Naive B cell (primary cell): Measurements from ENCODE around the gene YWHAE. TPM values are rescaled to one million over a fixed set of nuclear protein-coding genes. Genes with fewer than 3 reads are reported as not detected.

ENCODE experiments used
- ATAC-seq, 2 donors: fragments of 150-1000 bp; cut with Tn5 transposase; 2 replicates each; pipeline ENCODE4 v1.10.0; 2021; ENCODE audit warnings: low read depth in 2 of 2, mild to moderate bottlenecking in 2 of 2, moderate library complexity in 2 of 2
- DNase-seq: peaks from one replicate; pipeline ENCODE4 v3.0.0; 2022
- H3K27ac Mint-ChIP-seq, 6 donors: one replicate each; pipeline ENCODE4 v1.8.0; 2020 to 2022; ENCODE audit warnings: mild to moderate bottlenecking in 6 of 6, mixed read lengths in 6 of 6, moderate library complexity in 5 of 6, inconsistent platforms in 2 of 6
- H3K27me3 Mint-ChIP-seq, 3 donors: one replicate each; pipeline ENCODE4 v1.8.0; 2021 to 2022; ENCODE audit warnings: mixed read lengths in 3 of 3, mild to moderate bottlenecking in 1 of 3
- H3K36me3 Mint-ChIP-seq, 2 donors: one replicate each; pipeline ENCODE4 v1.8.0; 2020 to 2022; ENCODE audit warnings: mixed read lengths in 2 of 2, inconsistent platforms in 1 of 2, mild to moderate bottlenecking in 1 of 2
- H3K4me1 Mint-ChIP-seq, 3 donors: one replicate each; pipeline ENCODE4 v1.8.0; 2020 to 2022; ENCODE audit warnings: mixed read lengths in 3 of 3, inconsistent platforms in 1 of 3, mild to moderate bottlenecking in 1 of 3, moderate library complexity in 1 of 3
- H3K4me3 Mint-ChIP-seq, 8 donors: one replicate each; pipeline ENCODE4 v1.8.0; 2020 to 2022; ENCODE audit warnings: mild to moderate bottlenecking in 8 of 8, mixed read lengths in 8 of 8, moderate library complexity in 8 of 8, inconsistent platforms in 2 of 8
- H3K9me3 Mint-ChIP-seq, 7 donors: one replicate each; pipeline ENCODE4 v1.8.0; 2020 to 2022; ENCODE audit warnings: mixed read lengths in 7 of 7, mild to moderate bottlenecking in 5 of 7, inconsistent platforms in 2 of 7, moderate library complexity in 1 of 7
- polyA plus RNA-seq, 6 donors: library from polyadenylated mRNA; unstranded; fragments of 300-500 nt; fragmentation: Illumina TruSeq; gene quantifications; one replicate each; pipeline ENCODE4 v1.2.3, GENCODE V29; 2021; ENCODE audit warnings: low read depth in 6 of 6

YWHAE gene
- polyA plus RNA-seq, 6 donors from 2014 or later, result 41.6 to 51.5 (median 44.8) TPM

GRCh38 chr17:1376061-1376460, 24.0 kb downstream of the YWHAE start:
- ATAC-seq (peak in 1 of 2 donors; percentile 19), DNase-seq (no peak)
- peaks cover 56 to 96% (median 78%) of the 10 kb centered on the region in 3 donors for H3K4me1 Mint-ChIP-seq
- no peaks in the 10 kb centered on the region for H3K9me3 Mint-ChIP-seq
- peak overlapping the region in 7 of 8 donors; percentile 0 to 84 (median 53) for H3K4me3 Mint-ChIP-seq
- peaks cover 0 to 5% of the 10 kb centered on the region in 2 donors for H3K36me3 Mint-ChIP-seq
- H3K27me3 Mint-ChIP-seq, result no peaks in the 10 kb centered on the region
- H3K27ac Mint-ChIP-seq, result peak overlapping the region; percentile 9 to 93 (median 75)

- H3K36me3 Mint-ChIP-seq, result peaks cover 0 to 5% of the 10 kb centered on the region in 2 donors
- no peaks in the 10 kb centered on the region for H3K9me3 Mint-ChIP-seq
- ATAC-seq, result peak; percentile 38 to 43
Measured at GRCh38 chr17:1375615-1376014, 24.4 kb downstream of the YWHAE start.

GRCh38 chr17:1374431-1375177, 25.4 kb downstream of the YWHAE start:
- no peaks in the 10 kb centered on the region for H3K27me3 Mint-ChIP-seq
- H3K4me3 Mint-ChIP-seq, result peak overlapping the region in 7 of 8 donors; percentile 3 to 86 (median 48)
- peaks cover 0 to 5% of the 10 kb centered on the region in 2 donors for H3K36me3 Mint-ChIP-seq
- ATAC-seq (peak; percentile 51 to 67), DNase-seq (no peak)
- peaks cover 47 to 89% (median 68%) of the 10 kb centered on the region in 3 donors for H3K4me1 Mint-ChIP-seq
- no peaks in the 10 kb centered on the region for H3K9me3 Mint-ChIP-seq
- peak overlapping the region; percentile 46 to 89 (median 74) for H3K27ac Mint-ChIP-seq

More at GRCh38 chr17:1375615-1376014, 24.4 kb downstream of the YWHAE start:
- Mint-ChIP-seq H3K27me3 (no peaks in the 10 kb centered on the region), H3K27ac (peak overlapping the region; percentile 9 to 89 (median 71)), H3K4me1 (peaks cover 56 to 94% (median 76%) of the 10 kb centered on the region in 3 donors), H3K4me3 (peak overlapping the region in 6 of 8 donors; percentile 0 to 84 (median 50))
- peak; percentile 14 for DNase-seq

- no peaks in the 10 kb centered on the region for H3K27me3 Mint-ChIP-seq
- peaks cover 0 to 5% of the 10 kb centered on the region in 2 donors for H3K36me3 Mint-ChIP-seq
- no peaks in the 10 kb centered on the region for H3K9me3 Mint-ChIP-seq
- ATAC-seq (no peak), DNase-seq (no peak)
- H3K4me1 Mint-ChIP-seq, result peaks cover 45 to 86% (median 64%) of the 10 kb centered on the region in 3 donors
- H3K27ac Mint-ChIP-seq, result peak overlapping the region in 3 of 6 donors; percentile 63 to 85 (median 84)
- H3K4me3 Mint-ChIP-seq, result peak overlapping the region in 1 of 8 donors; percentile 86
Measured at GRCh38 chr17:1373707-1374237, 26.2 kb downstream of the YWHAE start.

- no peak for ATAC-seq
- Mint-ChIP-seq H3K4me1 (peaks cover 47 to 84% (median 67%) of the 10 kb centered on the region in 3 donors), H3K9me3 (no peaks in the 10 kb centered on the region), H3K4me3 (peak overlapping the region in 3 of 8 donors; percentile 23 to 77 (median 53)), H3K36me3 (peaks cover 0 to 5% of the 10 kb centered on the region in 2 donors), H3K27me3 (no peaks in the 10 kb centered on the region), H3K27ac (peak overlapping the region in 3 of 6 donors; percentile 38 to 63 (median 60))
- DNase-seq, result no peak
Measured at GRCh38 chr17:1372618-1373017, 27.4 kb downstream of the YWHAE start.

GRCh38 chr17:1371893-1372590, 28.0 kb downstream of the YWHAE start:
- Mint-ChIP-seq H3K4me3 (no peak overlapping the region), H3K4me1 (peaks cover 47 to 84% (median 67%) of the 10 kb centered on the region in 3 donors), H3K27me3 (no peaks in the 10 kb centered on the region), H3K27ac (peak overlapping the region in 1 of 6 donors; percentile 63), H3K36me3 (peaks cover 0 to 5% of the 10 kb centered on the region in 2 donors), H3K9me3 (no peaks in the 10 kb centered on the region)
- no peak for ATAC-seq
- DNase-seq, result no peak

GRCh38 chr17:1368588-1368987, 31.4 kb downstream of the YWHAE start:
- no peaks in the 10 kb centered on the region for H3K9me3 Mint-ChIP-seq
- DNase-seq (no peak), ATAC-seq (no peak)
- no peak overlapping the region for H3K4me3 Mint-ChIP-seq
- peaks cover 4 to 7% of the 10 kb centered on the region in 2 donors for H3K36me3 Mint-ChIP-seq
- H3K27me3 Mint-ChIP-seq, result no peaks in the 10 kb centered on the region
- H3K4me1 Mint-ChIP-seq, result peaks cover 34 to 79% (median 38%) of the 10 kb centered on the region in 3 donors
- H3K27ac Mint-ChIP-seq, result no peak overlapping the region

- no peaks in the 10 kb centered on the region for H3K9me3 Mint-ChIP-seq
- H3K27ac Mint-ChIP-seq, result peak overlapping the region in 5 of 6 donors; percentile 71 to 92 (median 81)
- ATAC-seq (no peak), DNase-seq (no peak)
- no peak overlapping the region for H3K4me3 Mint-ChIP-seq
- H3K27me3 Mint-ChIP-seq, result no peaks in the 10 kb centered on the region
- peaks cover 38 to 79% (median 40%) of the 10 kb centered on the region in 3 donors for H3K4me1 Mint-ChIP-seq
- H3K36me3 Mint-ChIP-seq, result peaks cover 4 to 7% of the 10 kb centered on the region in 2 donors
Measured at GRCh38 chr17:1367351-1367745, 32.7 kb downstream of the YWHAE start.

GRCh38 chr17:1366234-1366633, 33.8 kb downstream of the YWHAE start:
- H3K4me3 Mint-ChIP-seq, result no peak overlapping the region
- H3K4me1 Mint-ChIP-seq, result peaks cover 43 to 80% (median 43%) of the 10 kb centered on the region in 3 donors
- H3K27me3 Mint-ChIP-seq, result no peaks in the 10 kb centered on the region
- no peak for DNase-seq
- peak overlapping the region in 4 of 6 donors; percentile 28 to 79 (median 70) for H3K27ac Mint-ChIP-seq
- no peaks in the 10 kb centered on the region for H3K9me3 Mint-ChIP-seq
- ATAC-seq, result no peak
- peaks cover 4 to 7% of the 10 kb centered on the region in 2 donors for H3K36me3 Mint-ChIP-seq

GRCh38 chr17:1365445-1366039, 34.5 kb downstream of the YWHAE start:
- ATAC-seq (peak; percentile 50 to 55), DNase-seq (peak; percentile 68)
- Mint-ChIP-seq H3K27me3 (no peaks in the 10 kb centered on the region), H3K4me3 (peak overlapping the region in 3 of 8 donors; percentile 2 to 39 (median 13)), H3K27ac (peak overlapping the region in 5 of 6 donors; percentile 26 to 89 (median 70)), H3K36me3 (peaks cover 7 to 8% of the 10 kb centered on the region in 2 donors), H3K4me1 (peaks cover 39 to 79% (median 43%) of the 10 kb centered on the region in 3 donors), H3K9me3 (no peaks in the 10 kb centered on the region)

- Mint-ChIP-seq H3K4me3 (peak overlapping the region; percentile 21 to 87 (median 73)), H3K9me3 (no peaks in the 10 kb centered on the region), H3K36me3 (peaks cover 8 to 15% of the 10 kb centered on the region in 2 donors), H3K27ac (peak overlapping the region; percentile 70 to 96 (median 89)), H3K4me1 (peaks cover 36 to 67% (median 45%) of the 10 kb centered on the region in 3 donors), H3K27me3 (no peaks in the 10 kb centered on the region)
- DNase-seq, result peak; percentile 51
- peak; percentile 67 to 68 for ATAC-seq
Measured at GRCh38 chr17:1362964-1363363, 37.1 kb downstream of the YWHAE start.

GRCh38 chr17:1362065-1362848, 37.8 kb downstream of the YWHAE start:
- Mint-ChIP-seq H3K9me3 (no peaks in the 10 kb centered on the region), H3K27ac (peak overlapping the region; percentile 70 to 96 (median 93))

More at GRCh38 chr17:1362065-1362848, 37.8 kb downstream of the YWHAE start:
- peak; percentile 55 for DNase-seq
- peaks cover 29 to 60% (median 40%) of the 10 kb centered on the region in 3 donors for H3K4me1 Mint-ChIP-seq
- peak overlapping the region; percentile 21 to 87 (median 73) for H3K4me3 Mint-ChIP-seq
- H3K27me3 Mint-ChIP-seq, result no peaks in the 10 kb centered on the region
- peak; percentile 84 to 85 for ATAC-seq
- H3K36me3 Mint-ChIP-seq, result peaks cover 8 to 15% of the 10 kb centered on the region in 2 donors
